Measurements from ENCODE around the gene PIK3CD. TPM values are rescaled to one million over a fixed set of nuclear protein-coding genes. Genes with fewer than 3 reads are reported as not detected.
A peak's percentile ranks its signal among the peaks of the same experiment; 100 is the strongest.
"Not testable (repeated sequence)": the region's sequence is repeated elsewhere in the genome, so short reads cannot be mapped to it uniquely, and the experiment has no call there.

The PIK3CD gene
- total and polyA plus RNA-seq, 8 donors, result 5.1 to 44.2 (median 6.1) TPM

GRCh38 chr1:9761855-9762254, 110.3 kb downstream of the PIK3CD start:
- Histone ChIP-seq H3K9me3 (no peaks in the 10 kb centered on the region), H3K27me3 (no peaks in the 10 kb centered on the region), H3K4me1 (peaks cover 8% of the 10 kb centered on the region in 2 donors), H3K36me3 (no peaks in the 10 kb centered on the region), H3K4me3 (no peak overlapping the region), H3K27ac (no peak overlapping the region)
- intact Hi-C loops (cut with DNase I), result no loop called here
- no peak for TF ChIP-seq CTCF (IDR thresholded peaks at IDR 0.05)
- ATAC-seq, result no peak
- no peak for DNase-seq

GRCh38 chr1:9762446-9762845, 110.9 kb downstream of the PIK3CD start:
- DNase-seq; intact Hi-C loops (cut with DNase I); ATAC-seq: not testable (repeated sequence)

GRCh38 chr1:9763914-9764313, 112.4 kb downstream of the PIK3CD start:
- Histone ChIP-seq H3K9me3 (no peaks in the 10 kb centered on the region), H3K27ac (no peak overlapping the region), H3K4me1 (peaks cover 8% of the 10 kb centered on the region in 2 donors), H3K36me3 (no peaks in the 10 kb centered on the region), H3K4me3 (no peak overlapping the region), H3K27me3 (no peaks in the 10 kb centered on the region)
- TF ChIP-seq CTCF (IDR thresholded peaks at IDR 0.05), result no peak
- DNase-seq (no peak), ATAC-seq (no peak)
- intact Hi-C loops (cut with DNase I), result no loop called here

More at GRCh38 chr1:9762446-9762845, 110.9 kb downstream of the PIK3CD start:
- H3K27ac ChIP-seq, H3K36me3 ChIP-seq, H3K4me3 ChIP-seq, H3K4me1 ChIP-seq, H3K27me3 ChIP-seq, H3K9me3 ChIP-seq: not testable (repeated sequence)

- Histone ChIP-seq H3K27ac (no peak overlapping the region), H3K9me3 (no peaks in the 10 kb centered on the region), H3K4me3 (no peak overlapping the region), H3K36me3 (no peaks in the 10 kb centered on the region), H3K4me1 (peaks cover 3% of the 10 kb centered on the region in 2 donors), H3K27me3 (no peaks in the 10 kb centered on the region)
- no peak for DNase-seq
- ATAC-seq, result no peak
- TF ChIP-seq CTCF (IDR thresholded peaks at IDR 0.05), result no peak
- intact Hi-C loops (cut with DNase I), result no loop called here
These were observed 113.0 kb downstream of the PIK3CD start for GRCh38 chr1:9764550-9764949.

- DNase-seq (no peak), ATAC-seq (peak; percentile 75)
- H3K27ac ChIP-seq, result peak overlapping the region in 1 of 2 donors; percentile 13
- no peaks in the 10 kb centered on the region for H3K27me3 ChIP-seq
- peaks cover 0 to 1% of the 10 kb centered on the region in 2 donors for H3K36me3 ChIP-seq
- no peaks in the 10 kb centered on the region for H3K9me3 ChIP-seq
- no peak for TF ChIP-seq CTCF (IDR thresholded peaks at IDR 0.05)
- intact Hi-C loops (cut with DNase I), result no loop called here
- H3K4me3 ChIP-seq, result no peak overlapping the region
- H3K4me1 ChIP-seq, result no peaks in the 10 kb centered on the region
These were observed 115.4 kb downstream of the PIK3CD start for GRCh38 chr1:9766759-9767442.

Data from left lung (tissue), 10 donors.